GM12874 (cell line): Measurements from ENCODE around the gene CCDC134.

Experiments used
- TF ChIP-seq, protein P1 (sequence below): IDR thresholded peaks from 2 replicates; pipeline ENCODE4 v1.5.1; 2011; ENCODE audit warnings: low read depth, mild to moderate bottlenecking, control low read depth, low read length, moderate library complexity; ENCODE audit not compliant: insufficient read depth

CCDC134 gene

DNA sequence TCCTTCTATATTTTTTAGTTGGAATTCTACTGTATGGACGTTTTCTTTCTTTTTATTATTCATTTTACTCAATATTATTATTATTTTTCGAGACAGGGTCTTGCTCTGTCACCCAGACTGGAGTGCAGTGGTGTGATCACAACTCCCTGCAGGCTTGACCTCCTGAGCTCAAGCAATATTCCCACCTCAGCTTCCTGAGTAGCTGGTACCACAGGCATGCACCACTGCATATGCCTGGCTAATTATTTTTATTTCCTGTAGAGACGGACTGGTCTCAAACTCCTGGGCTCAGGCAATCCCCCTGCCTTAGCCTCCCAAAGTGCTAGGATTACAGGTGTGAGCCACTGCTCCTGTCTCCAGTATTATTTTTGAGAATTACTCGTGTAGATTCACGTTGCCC, 34.0 kb upstream of the CCDC134 start:
- TF ChIP-seq, protein P1, sequence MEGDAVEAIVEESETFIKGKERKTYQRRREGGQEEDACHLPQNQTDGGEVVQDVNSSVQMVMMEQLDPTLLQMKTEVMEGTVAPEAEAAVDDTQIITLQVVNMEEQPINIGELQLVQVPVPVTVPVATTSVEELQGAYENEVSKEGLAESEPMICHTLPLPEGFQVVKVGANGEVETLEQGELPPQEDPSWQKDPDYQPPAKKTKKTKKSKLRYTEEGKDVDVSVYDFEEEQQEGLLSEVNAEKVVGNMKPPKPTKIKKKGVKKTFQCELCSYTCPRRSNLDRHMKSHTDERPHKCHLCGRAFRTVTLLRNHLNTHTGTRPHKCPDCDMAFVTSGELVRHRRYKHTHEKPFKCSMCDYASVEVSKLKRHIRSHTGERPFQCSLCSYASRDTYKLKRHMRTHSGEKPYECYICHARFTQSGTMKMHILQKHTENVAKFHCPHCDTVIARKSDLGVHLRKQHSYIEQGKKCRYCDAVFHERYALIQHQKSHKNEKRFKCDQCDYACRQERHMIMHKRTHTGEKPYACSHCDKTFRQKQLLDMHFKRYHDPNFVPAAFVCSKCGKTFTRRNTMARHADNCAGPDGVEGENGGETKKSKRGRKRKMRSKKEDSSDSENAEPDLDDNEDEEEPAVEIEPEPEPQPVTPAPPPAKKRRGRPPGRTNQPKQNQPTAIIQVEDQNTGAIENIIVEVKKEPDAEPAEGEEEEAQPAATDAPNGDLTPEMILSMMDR: no peak

DNA sequence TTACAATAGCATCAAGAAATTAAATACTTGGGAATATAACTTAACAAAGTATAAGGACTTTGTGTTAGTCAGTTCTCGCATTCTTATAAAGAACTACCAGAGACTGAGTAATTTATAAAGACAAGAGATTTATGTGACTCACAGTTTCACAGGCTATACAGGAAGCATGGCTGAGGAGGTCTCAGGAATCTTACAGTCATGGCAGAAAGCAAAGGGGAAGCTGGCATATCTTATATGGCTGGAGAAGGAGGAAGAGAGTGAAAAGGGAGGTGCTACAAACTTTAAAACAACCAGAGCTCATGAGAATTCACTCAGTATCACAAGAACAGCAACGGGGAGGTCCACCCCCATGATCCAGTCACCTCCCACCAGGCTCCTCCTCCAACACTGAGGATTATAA, 32.0 kb upstream of the CCDC134 start:
- TF ChIP-seq, protein P1: no peak

DNA sequence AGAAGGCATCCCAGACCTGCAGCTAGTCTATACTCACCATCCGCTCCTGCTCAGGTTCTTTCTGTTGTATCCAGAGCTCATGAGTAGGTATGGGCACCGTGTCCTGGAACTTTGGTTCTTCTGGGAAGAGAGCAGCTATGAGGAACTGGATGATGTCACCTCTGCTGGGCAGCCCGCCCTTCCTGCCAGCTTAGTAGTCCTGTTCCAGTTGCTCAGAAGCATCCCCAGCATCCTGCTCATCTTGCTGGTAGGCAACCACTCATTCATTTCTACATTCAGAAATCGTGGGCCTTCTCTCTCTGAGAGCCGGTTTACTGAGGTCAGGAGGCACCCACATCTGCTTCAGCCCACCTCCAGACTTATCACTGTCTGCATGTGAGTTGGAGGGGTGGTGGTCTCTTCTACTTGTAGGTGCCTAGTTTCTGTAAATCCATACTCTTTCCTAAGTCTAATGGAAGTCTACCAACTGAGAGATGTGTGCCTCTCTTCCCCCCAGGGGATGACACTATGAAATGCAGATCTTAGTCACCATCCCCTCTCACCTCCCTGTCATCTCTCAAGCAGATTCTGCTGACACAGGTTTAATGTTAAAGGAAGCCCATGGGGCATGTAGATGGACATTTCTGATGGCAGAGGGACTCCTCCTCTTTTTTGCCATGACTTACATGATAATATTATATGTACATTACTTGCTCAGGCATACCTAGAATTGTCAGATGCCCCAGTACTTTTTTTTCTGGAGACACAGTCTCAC, 29.6 kb upstream of the CCDC134 start:
- TF ChIP-seq, protein P1: no peak

DNA sequence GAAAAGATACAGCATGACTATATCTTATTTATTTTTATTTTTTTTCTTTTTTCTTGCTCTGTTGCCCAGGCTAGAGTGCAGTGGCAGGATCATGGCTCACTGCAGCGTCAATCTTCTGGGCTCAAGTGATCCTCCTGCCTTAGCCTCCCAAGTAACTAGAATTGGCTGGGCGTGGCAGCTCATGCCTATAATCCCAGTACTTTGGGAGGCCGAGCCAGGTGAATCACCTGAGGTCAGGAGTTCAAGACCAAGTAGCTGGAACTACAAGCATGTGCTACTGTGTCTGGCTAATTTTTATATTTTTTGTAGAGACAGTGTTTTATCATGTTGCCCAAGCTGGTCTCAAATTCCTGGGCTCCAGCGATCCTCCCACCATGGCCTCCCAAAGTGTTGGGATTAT, 28.3 kb upstream of the CCDC134 start:
- TF ChIP-seq, protein P1: no peak

DNA sequence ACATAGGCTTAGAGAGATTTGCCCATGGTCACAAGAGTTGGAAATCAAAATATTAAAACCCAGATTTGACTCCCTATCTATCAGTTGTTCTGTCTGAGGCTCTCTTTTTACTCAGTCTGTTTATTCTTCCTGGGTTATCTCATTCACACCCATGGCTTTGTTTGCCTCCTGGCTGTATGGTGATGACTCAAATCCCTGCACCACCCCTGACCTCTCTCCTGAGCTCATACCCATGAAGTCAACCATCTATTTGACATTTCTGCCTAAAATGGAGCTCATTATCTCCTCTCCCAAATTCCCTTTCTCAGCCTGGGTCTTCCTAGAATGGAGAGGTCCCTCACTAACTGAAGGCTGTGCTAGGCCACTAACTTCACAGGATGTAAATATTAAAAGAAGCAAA, 27.8 kb upstream of the CCDC134 start:
- TF ChIP-seq, protein P1: no peak

DNA sequence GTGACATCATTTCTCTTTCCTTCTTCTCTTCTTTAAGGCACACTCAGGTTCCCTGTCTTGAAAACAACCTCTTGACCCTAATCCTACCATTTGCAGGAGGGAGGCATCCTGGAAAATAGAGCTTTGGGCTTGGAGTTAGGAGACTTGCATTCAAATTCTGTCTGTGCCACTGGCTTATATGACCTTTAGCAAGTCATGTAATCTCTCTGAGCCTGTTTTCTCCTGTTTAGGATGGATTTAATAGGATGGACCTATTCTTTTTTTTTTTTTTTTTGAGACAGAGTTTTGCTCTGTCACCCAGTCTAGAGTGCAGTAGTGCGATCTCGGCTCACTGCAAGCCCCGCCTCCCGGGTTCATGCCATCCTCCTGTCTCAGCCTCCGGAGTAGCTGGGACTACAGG, 25.1 kb upstream of the CCDC134 start:
- TF ChIP-seq, protein P1: no peak

DNA sequence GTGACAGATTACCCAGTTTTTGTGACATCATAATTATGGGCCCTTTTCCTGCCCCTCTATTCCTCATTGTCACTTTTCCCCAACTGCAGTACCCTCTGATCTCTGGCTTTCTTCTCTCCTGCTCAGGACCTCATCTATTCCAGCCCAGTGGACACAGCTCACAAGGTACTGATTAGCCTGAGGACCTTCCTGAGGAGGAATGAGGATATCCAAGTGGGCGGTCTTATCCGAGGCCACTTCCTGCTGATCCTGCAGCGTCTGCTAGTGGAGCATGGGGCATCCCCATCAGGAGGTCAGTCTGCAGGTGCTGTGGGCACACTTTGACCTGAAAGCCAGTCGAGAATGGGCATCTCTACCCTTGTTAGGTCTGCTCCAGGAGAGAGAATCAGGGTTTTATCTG, 24.5 kb upstream of the CCDC134 start:
- TF ChIP-seq, protein P1: no peak
